ENCODE measurements around the gene NUP210L.

DNA sequence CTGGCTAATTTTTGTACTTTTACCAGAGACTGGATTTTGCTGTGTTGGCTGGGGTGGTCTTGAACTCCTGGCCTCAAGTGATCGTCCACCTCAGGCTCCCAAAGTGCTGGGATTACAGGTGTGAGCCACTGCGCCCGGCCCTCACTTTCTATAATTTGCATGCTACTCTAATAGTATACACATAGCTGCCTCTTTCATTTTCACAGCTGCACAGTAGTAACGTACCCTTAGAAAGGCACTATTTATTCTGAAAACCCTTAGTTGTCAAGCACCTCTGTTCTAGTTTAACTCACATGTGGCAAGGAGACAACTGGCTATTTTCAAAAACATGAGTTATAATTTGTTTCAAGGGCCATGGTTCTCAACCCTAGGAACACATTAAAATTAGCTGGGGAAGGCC is 19.8 kb upstream of the NUP210L start:
- TF ChIP-seq, protein P1, sequence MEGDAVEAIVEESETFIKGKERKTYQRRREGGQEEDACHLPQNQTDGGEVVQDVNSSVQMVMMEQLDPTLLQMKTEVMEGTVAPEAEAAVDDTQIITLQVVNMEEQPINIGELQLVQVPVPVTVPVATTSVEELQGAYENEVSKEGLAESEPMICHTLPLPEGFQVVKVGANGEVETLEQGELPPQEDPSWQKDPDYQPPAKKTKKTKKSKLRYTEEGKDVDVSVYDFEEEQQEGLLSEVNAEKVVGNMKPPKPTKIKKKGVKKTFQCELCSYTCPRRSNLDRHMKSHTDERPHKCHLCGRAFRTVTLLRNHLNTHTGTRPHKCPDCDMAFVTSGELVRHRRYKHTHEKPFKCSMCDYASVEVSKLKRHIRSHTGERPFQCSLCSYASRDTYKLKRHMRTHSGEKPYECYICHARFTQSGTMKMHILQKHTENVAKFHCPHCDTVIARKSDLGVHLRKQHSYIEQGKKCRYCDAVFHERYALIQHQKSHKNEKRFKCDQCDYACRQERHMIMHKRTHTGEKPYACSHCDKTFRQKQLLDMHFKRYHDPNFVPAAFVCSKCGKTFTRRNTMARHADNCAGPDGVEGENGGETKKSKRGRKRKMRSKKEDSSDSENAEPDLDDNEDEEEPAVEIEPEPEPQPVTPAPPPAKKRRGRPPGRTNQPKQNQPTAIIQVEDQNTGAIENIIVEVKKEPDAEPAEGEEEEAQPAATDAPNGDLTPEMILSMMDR (IDR thresholded peaks at IDR 0.05): no peak
- no peak for TF ChIP-seq POLR2A (IDR thresholded peaks at IDR 0.05)

Data from uterus (tissue), 2 donors.